ENCODE data around the gene MPIG6B.
A peak's percentile ranks its signal among the peaks of the same experiment; 100 is the strongest.

The MPIG6B gene

DNA sequence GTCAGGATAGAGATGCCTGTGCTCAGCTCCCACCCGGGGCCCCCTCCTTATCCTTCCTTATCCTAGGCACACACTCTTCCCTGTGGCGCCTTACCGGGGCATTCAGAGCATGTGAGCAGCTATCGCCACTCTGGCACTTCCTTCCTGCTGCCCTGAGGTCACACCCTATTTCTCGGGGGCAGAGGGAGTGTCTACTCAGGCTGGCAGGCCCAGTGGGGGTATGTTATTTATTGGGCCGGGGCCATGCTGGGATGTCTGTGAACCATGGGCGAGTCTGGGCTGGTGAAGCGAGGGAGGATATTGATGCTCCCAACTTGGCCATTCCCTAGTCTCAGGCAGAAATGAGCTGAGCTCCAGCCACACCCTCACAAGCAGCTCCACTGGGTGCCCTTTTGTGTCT is 11.9 kb upstream of the MPIG6B start:
- no peak overlapping the region for H3K4me2 ChIP-seq (ENCODE audit: low read length)
- H3K36me3 ChIP-seq (ENCODE audit: insufficient read depth, low read length) = no peaks in the 10 kb centered on the region
- TF ChIP-seq EZH2 (IDR thresholded peaks at IDR 0.05; ENCODE audit: borderline replicate concordance, low read length) = no peak
- TF ChIP-seq, protein P1, sequence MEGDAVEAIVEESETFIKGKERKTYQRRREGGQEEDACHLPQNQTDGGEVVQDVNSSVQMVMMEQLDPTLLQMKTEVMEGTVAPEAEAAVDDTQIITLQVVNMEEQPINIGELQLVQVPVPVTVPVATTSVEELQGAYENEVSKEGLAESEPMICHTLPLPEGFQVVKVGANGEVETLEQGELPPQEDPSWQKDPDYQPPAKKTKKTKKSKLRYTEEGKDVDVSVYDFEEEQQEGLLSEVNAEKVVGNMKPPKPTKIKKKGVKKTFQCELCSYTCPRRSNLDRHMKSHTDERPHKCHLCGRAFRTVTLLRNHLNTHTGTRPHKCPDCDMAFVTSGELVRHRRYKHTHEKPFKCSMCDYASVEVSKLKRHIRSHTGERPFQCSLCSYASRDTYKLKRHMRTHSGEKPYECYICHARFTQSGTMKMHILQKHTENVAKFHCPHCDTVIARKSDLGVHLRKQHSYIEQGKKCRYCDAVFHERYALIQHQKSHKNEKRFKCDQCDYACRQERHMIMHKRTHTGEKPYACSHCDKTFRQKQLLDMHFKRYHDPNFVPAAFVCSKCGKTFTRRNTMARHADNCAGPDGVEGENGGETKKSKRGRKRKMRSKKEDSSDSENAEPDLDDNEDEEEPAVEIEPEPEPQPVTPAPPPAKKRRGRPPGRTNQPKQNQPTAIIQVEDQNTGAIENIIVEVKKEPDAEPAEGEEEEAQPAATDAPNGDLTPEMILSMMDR (IDR thresholded peaks at IDR 0.05; ENCODE audit: low read length) = no peak
- H3F3A ChIP-seq (ENCODE audit: insufficient read depth, low read length) = no peaks in the 10 kb centered on the region
- H3K4me3 ChIP-seq (ENCODE audit: low read depth, low read length, poor library complexity, severe bottlenecking) = no peak overlapping the region
- no peaks in the 10 kb centered on the region for H3K9me2 ChIP-seq (ENCODE audit: low read depth, low read length)
- no peak overlapping the region for H2AFZ ChIP-seq (ENCODE audit: low read length)
- no peaks in the 10 kb centered on the region for H3K9me3 ChIP-seq (ENCODE audit: low read length)
- no peaks in the 10 kb centered on the region for H4K20me1 ChIP-seq (ENCODE audit: insufficient read depth, low read length)
- no peaks in the 10 kb centered on the region for H3K79me2 ChIP-seq (ENCODE audit: insufficient read depth, low read length)
- no peak overlapping the region for H3K27ac ChIP-seq (ENCODE audit: low read depth, low read length, poor library complexity, severe bottlenecking)
- H3K27me3 ChIP-seq (ENCODE audit: insufficient read depth, low read length) = peaks cover 10% of the 10 kb centered on the region; the same call in 1 of the 2 replicates
- H3K4me1 ChIP-seq (ENCODE audit: insufficient read depth, low read length, severe bottlenecking) = no peaks in the 10 kb centered on the region
- no peak overlapping the region for H3K9ac ChIP-seq (ENCODE audit: low read length)

DNA sequence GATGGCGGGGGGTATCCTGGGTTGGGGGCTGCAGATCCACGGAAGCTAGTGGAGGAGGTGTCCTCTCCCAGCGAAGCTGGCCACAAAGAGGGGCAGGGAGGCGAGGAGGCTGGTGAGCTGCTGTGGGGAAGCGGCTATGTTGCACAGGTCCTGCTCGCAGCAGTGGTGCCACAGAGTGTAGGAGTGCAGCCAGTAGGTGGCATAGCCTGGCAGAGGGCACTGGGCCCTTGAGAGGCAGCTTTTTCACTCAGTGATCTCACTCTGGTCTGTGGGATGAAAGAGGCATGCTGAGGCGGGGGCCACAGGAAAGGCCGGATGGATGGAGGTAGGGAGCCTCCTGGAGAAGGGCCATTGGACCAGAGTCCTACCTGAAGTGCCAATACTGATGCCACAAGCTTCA is 10.9 kb upstream of the MPIG6B start:
- H3K27me3 ChIP-seq (ENCODE audit: insufficient read depth, low read length) = peaks cover 10% of the 10 kb centered on the region; the same call in 1 of the 2 replicates
- H3K9ac ChIP-seq (ENCODE audit: low read length) = no peak overlapping the region
- H2AFZ ChIP-seq (ENCODE audit: low read length) = no peak overlapping the region
- H3K4me3 ChIP-seq (ENCODE audit: low read depth, low read length, poor library complexity, severe bottlenecking) = no peak overlapping the region
- H3K36me3 ChIP-seq (ENCODE audit: insufficient read depth, low read length) = no peaks in the 10 kb centered on the region
- H3K27ac ChIP-seq (ENCODE audit: low read depth, low read length, poor library complexity, severe bottlenecking) = no peak overlapping the region
- H3K4me1 ChIP-seq (ENCODE audit: insufficient read depth, low read length, severe bottlenecking) = no peaks in the 10 kb centered on the region
- TF ChIP-seq, protein P1 (IDR thresholded peaks at IDR 0.05; ENCODE audit: low read length) = peak; percentile 47
- no peak for TF ChIP-seq EZH2 (IDR thresholded peaks at IDR 0.05; ENCODE audit: borderline replicate concordance, low read length)
- H3K4me2 ChIP-seq (ENCODE audit: low read length) = no peak overlapping the region
- H3K9me2 ChIP-seq (ENCODE audit: low read depth, low read length) = no peaks in the 10 kb centered on the region
- no peaks in the 10 kb centered on the region for H4K20me1 ChIP-seq (ENCODE audit: insufficient read depth, low read length)
- H3K9me3 ChIP-seq (ENCODE audit: low read length) = no peaks in the 10 kb centered on the region
- H3F3A ChIP-seq (ENCODE audit: insufficient read depth, low read length) = 0 out of 2 replicates have a peak, but pooled peaks cover 4% of the 10 kb centered on the region
- no peaks in the 10 kb centered on the region for H3K79me2 ChIP-seq (ENCODE audit: insufficient read depth, low read length)

DNA sequence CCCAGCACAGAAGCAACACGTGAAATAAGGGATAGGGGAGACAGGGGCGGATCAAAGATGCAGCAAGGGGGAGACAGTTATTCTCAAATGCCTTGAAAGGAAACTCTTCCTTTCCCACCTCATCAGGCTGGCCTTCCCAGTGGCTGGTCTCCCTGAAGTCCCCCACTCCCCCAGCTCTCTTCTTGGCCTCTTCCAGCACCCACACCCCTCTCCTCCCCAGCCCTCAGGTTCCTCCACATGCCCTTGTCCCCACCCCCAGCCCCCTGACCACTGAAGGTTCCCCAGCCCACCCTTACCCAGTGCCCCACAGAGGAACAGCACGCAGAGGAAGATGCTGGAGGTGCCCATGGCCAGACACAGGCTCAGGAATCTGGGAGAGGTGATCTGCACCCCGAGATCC is 9.7 kb upstream of the MPIG6B start:
- Histone ChIP-seq H3K9me3 (ENCODE audit: low read length) (no peaks in the 10 kb centered on the region), H2AFZ (ENCODE audit: low read length) (no peak overlapping the region), H3K79me2 (ENCODE audit: insufficient read depth, low read length) (no peaks in the 10 kb centered on the region), H3K4me2 (ENCODE audit: low read length) (no peak overlapping the region), H3K9me2 (ENCODE audit: low read depth, low read length) (no peaks in the 10 kb centered on the region), H3F3A (ENCODE audit: insufficient read depth, low read length) (0 out of 2 replicates have a peak, but pooled peaks cover 4% of the 10 kb centered on the region), H3K27me3 (ENCODE audit: insufficient read depth, low read length) (peaks cover 10% of the 10 kb centered on the region; the same call in 1 of the 2 replicates), H3K36me3 (ENCODE audit: insufficient read depth, low read length) (no peaks in the 10 kb centered on the region), H3K27ac (ENCODE audit: low read depth, low read length, poor library complexity, severe bottlenecking) (no peak overlapping the region), H4K20me1 (ENCODE audit: insufficient read depth, low read length) (no peaks in the 10 kb centered on the region), H3K4me1 (ENCODE audit: insufficient read depth, low read length, severe bottlenecking) (no peaks in the 10 kb centered on the region), H3K9ac (ENCODE audit: low read length) (no peak overlapping the region), H3K4me3 (ENCODE audit: low read depth, low read length, poor library complexity, severe bottlenecking) (no peak overlapping the region)
- no peak for TF ChIP-seq EZH2 (IDR thresholded peaks at IDR 0.05; ENCODE audit: borderline replicate concordance, low read length)
- TF ChIP-seq, protein P1 (IDR thresholded peaks at IDR 0.05; ENCODE audit: low read length) = no peak
